ENCODE measurements around the gene HLA-DMB. TPM values are rescaled to one million over a fixed set of nuclear protein-coding genes. Genes with fewer than 3 reads are reported as not detected.

Gene HLA-DMB
- total RNA-seq, 1 experiment from 2014 or later: 0.34 TPM

DNA sequence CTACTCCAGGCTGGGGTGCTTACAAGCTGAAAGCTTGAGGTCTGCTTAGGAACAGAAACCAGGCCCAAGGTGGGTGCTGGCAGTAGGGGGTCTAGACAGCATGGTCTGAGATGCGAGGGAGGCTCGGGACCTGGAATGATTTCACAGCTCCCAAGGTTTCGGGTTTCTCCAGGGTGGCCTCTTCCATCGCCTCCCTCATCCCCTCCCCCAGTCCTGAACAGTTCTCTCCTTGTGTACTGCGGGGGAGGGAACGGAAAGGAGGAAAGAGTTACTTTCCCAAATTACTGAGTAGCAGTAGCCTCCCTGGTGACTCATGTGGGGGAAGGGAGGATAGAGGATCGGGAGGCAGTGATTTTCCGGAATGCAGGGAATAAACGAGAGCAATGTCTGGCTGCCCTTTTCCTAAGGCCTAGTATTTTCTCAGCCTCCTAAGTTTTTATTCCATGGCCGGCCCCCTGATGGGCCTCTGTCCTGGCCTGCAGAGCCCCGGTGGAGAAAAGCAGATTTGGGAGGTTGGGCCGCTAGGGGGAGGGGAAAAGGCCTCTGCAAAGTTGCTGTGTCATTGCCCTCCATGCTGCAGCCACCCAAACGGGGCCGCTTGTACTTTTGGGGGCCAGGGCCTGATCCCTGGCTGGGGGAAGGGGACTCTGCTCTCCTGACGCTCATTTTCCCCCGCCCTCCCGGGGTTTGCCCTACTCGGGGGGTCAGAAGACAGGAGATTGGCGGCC lies 29.0 kb upstream of the HLA-DMB start:
- TF ChIP-seq CTCF (conservative IDR thresholded peaks at IDR 0.05; ENCODE audit: low read depth, low read length): peak; percentile 38
- no peak for TF ChIP-seq EZH2 (IDR thresholded peaks at IDR 0.05; ENCODE audit: borderline replicate concordance, low read depth, low read length, poor library complexity, severe bottlenecking)
- peaks cover 20% of the 10 kb centered on the region for H3K4me1 ChIP-seq (ENCODE audit: insufficient read depth, low read length, poor library complexity, severe bottlenecking)
- peak overlapping the region; percentile 94 for H3K4me3 ChIP-seq (ENCODE audit: low read depth, low read length, poor library complexity, severe bottlenecking)
- POLR2A ChIA-PET (ENCODE audit: low non-redundant PET): interaction anchor here (0.5 to 2.4 kb wide), 3 partner anchors 11 to 131 kb away, joined by 3 to 20 read pairs (median 7); partner anchors contain the start of gene TAP2
- no peaks in the 10 kb centered on the region for H3K9me3 ChIP-seq (ENCODE audit: low read depth, low read length, poor library complexity, severe bottlenecking)
- H3K36me3 ChIP-seq (ENCODE audit: insufficient read depth, low read length, poor library complexity, severe bottlenecking): peaks cover 28% of the 10 kb centered on the region
- intact Hi-C loops (cut with micrococcal nuclease; ENCODE audit: unreplicated experiment): loop anchor here (10.0 kb wide), 1 partner anchor 455 kb away; the partner anchor contains the start of gene SYNGAP1
- H3K27me3 ChIP-seq (replicated peaks; ENCODE audit: insufficient read depth, low read depth, low read length, poor library complexity): no peaks in the 10 kb centered on the region
- CTCF ChIA-PET: interaction anchor here (0.6 to 2.4 kb wide), 2 partner anchors 37 to 132 kb away, joined by 4 to 11 read pairs; partner anchors contain the start of gene TAP2
- BruUV-seq (replicated peaks): no TSS peak
- H3K27ac ChIP-seq (ENCODE audit: low read depth, low read length, poor library complexity, severe bottlenecking): peak overlapping the region; percentile 100
- peak; percentile 97 for DNase-seq (ENCODE audit: low spot score)

DNA sequence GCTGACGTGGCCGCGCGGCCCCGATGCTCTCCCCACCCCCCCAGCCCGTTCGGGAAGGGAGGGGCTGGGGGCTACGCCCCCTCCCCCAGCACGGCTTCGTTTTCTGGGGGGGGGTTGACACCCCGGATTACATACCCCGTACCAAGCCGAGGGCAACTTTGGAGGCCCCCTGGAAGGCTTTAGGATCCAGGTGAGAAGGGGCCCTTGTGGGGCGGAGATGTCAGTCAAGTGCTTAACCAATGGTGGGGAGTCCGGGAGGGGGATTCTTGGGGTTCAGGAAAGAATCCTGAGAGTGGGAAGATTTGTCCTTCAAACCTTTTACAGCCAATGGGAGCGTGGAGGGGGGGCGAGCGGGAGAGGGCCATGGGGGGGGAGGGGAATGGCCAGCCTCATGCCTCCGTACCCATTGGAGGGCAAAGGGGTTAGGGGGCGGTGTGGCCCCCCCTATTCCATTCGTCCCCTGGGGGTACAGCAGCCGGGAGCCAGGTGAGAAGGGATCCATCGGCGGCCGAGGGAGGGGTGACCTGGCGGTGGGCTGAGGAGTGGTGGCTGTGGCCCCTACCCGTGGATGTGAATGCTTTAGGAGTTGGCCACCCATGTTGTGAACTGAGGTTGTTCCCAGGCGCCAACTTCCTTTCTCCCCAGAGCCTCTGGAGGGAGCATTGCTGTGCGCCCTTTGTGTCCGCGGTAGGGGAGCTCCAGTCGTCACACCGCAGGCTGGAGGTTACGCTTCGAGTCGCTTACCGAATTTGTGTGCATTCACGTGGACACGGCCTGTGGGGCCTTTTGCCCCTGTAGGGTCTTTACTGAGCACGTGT lies 28.2 kb upstream of the HLA-DMB start:
- TF ChIP-seq EZH2 (IDR thresholded peaks at IDR 0.05; ENCODE audit: borderline replicate concordance, low read depth, low read length, poor library complexity, severe bottlenecking): no peak
- TF ChIP-seq CTCF (conservative IDR thresholded peaks at IDR 0.05; ENCODE audit: low read depth, low read length): 0 out of 2 replicates have a peak, but pooled peaks have one; percentile 17
- Histone ChIP-seq H3K36me3 (ENCODE audit: insufficient read depth, low read length, poor library complexity, severe bottlenecking) (peaks cover 20% of the 10 kb centered on the region), H3K4me1 (ENCODE audit: insufficient read depth, low read length, poor library complexity, severe bottlenecking) (peaks cover 18% of the 10 kb centered on the region), H3K27me3 (replicated peaks; ENCODE audit: insufficient read depth, low read depth, low read length, poor library complexity) (no peaks in the 10 kb centered on the region), H3K4me3 (ENCODE audit: low read depth, low read length, poor library complexity, severe bottlenecking) (peak overlapping the region; percentile 94), H3K27ac (ENCODE audit: low read depth, low read length, poor library complexity, severe bottlenecking) (peak overlapping the region; percentile 100), H3K9me3 (ENCODE audit: low read depth, low read length, poor library complexity, severe bottlenecking) (no peaks in the 10 kb centered on the region)
- POLR2A ChIA-PET (ENCODE audit: low non-redundant PET): interaction anchor here (0.6 to 0.8 kb wide), 2 partner anchors 131 to 142 kb away, joined by 3 to 4 read pairs; no protein-coding TSS in a partner anchor
- intact Hi-C loops (cut with micrococcal nuclease; ENCODE audit: unreplicated experiment): no loop called here
- CTCF ChIA-PET: interaction anchor here (0.6 to 1.1 kb wide), 2 partner anchors 36 kb away, joined by 3 to 4 read pairs; no protein-coding TSS in a partner anchor
- no TSS peak for BruUV-seq (replicated peaks)
- DNase-seq (ENCODE audit: low spot score): peak; percentile 89

DNA sequence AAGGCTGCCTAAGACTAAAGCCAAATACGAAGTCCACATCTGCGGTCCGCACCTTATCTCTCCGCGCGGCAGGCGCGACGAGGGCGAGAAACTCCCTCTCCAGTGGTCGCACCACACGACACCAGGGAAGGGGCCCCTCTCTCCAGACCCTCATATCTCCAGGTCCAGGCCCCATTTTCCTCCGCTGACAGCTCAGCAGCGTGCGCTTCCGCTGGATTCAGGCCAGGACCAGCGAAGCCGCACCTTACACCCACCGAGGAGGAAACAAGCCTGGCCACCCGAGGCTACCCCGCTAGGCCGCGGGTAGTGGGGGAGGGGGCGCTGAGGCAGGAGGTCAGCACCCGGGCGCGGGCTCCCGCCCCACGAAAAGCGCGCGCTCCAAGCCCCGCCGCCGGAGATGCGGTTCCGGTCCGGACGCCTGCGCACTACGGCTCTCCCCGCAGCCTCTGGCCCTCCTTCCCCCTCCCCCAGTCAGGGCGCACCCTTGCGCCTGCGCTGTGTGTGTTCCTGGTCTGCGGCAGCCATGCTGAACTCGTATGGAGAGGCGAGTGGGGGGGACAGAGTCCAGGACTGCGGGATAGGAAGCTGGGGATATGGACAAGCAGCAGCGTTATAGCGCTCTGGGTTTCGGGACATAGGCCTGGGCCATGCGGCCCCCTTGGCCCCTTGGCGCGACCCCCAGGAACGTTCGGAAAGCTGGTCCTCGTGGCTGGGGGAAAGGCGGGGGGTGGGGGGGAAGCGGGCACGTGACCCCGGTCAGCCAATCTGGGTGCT lies 27.5 kb upstream of the HLA-DMB start, which contains the start of gene BRD2:
Gene BRD2, plus strand, starts transcription at position 502 of the 774 bp plus-strand sequence. CDS start 4,305 bp downstream, outside the sequence.
- Histone ChIP-seq H3K4me3 (ENCODE audit: low read depth, low read length, poor library complexity, severe bottlenecking) (peak within 1 kb of the TSS; percentile 94), H3K27me3 (replicated peaks; ENCODE audit: insufficient read depth, low read depth, low read length, poor library complexity) (no peaks in the 10 kb centered on the region), H3K9me3 (ENCODE audit: low read depth, low read length, poor library complexity, severe bottlenecking) (no peaks in the 10 kb centered on the region), H3K36me3 (ENCODE audit: insufficient read depth, low read length, poor library complexity, severe bottlenecking) (peaks cover 12% of the 10 kb centered on the region), H3K27ac (ENCODE audit: low read depth, low read length, poor library complexity, severe bottlenecking) (peak within 1 kb of the TSS; percentile 100), H3K4me1 (ENCODE audit: insufficient read depth, low read length, poor library complexity, severe bottlenecking) (peaks cover 18% of the 10 kb centered on the region)
- ChIA-PET POLR2A (ENCODE audit: low non-redundant PET) (interaction anchor here (0.8 kb wide), 1 partner anchor 130 kb away, joined by 3 read pairs; no protein-coding TSS in a partner anchor), CTCF (interaction anchor here (1.1 kb wide), 1 partner anchor 35 kb away, joined by 3 read pairs; no protein-coding TSS in a partner anchor)
- intact Hi-C loops (cut with micrococcal nuclease; ENCODE audit: unreplicated experiment): no loop called here
- TF ChIP-seq CTCF (conservative IDR thresholded peaks at IDR 0.05; ENCODE audit: low read depth, low read length) (no peak), EZH2 (IDR thresholded peaks at IDR 0.05; ENCODE audit: borderline replicate concordance, low read depth, low read length, poor library complexity, severe bottlenecking) (no peak)
- DNase-seq (ENCODE audit: low spot score): peak; percentile 98
- BruUV-seq (replicated peaks): TSS peak; percentile 37
